A549 (cell line): ENCODE data around the gene MBP. TPM values are rescaled to one million over a fixed set of nuclear protein-coding genes. Genes with fewer than 3 reads are reported as not detected.

ENCODE experiments used
- ATAC-seq, 2 experiments: fragments of 200-7000 bp in 1 of 2; fragments of >200 bp in 1 of 2; cut with Nextera tagmentation in 1 of 2; cut with Tn5 transposase in 1 of 2; 3 replicates each; pipeline versions ENCODE4 v1.8.0 to v1.9.1; 2018 to 2020; ENCODE audit warnings: mild to moderate bottlenecking in 1 of 2, moderate library complexity in 1 of 2
- CTCF ChIA-PET: fragments of 300-600 bp; sonication (Branson Sonifier 250); formaldehyde crosslinking; extraction: SDS; loops from one replicate; lab custom pipeline; 2021; ENCODE audit warnings: antibody characterized with exemption, inconsistent platforms; lab: Yijun Ruan, JAX
- POLR2A ChIA-PET: fragments of 350-600 bp; formaldehyde crosslinking; extraction: SDS; loops from one replicate; lab custom pipeline; 2021; ENCODE audit warnings: antibody characterized with exemption, inconsistent platforms; lab: Yijun Ruan, JAX
- DNase-seq, 2 experiments: peaks; one replicate each; pipeline versions ENCODE4 v3.0.0 to v3.0.0-alpha.2; 2011 to 2016; ENCODE audit warnings: low read depth in 1 of 2, low spot score in 1 of 2
- FAIRE-seq: peaks from 2 replicates; lab custom pipeline; 2011; peaks lifted over from hg19 to GRCh38; lab: Jason Lieb, UNC
- H3K27ac ChIP-seq, 2 experiments: fragments of >200 bp; sonication (Bioruptor Twin); formaldehyde crosslinking; 3 replicates each; pipeline ENCODE4 v1.5.1; 2016 to 2017
- H3K4me1 ChIP-seq: fragments of >200 bp; sonication (Bioruptor Twin); formaldehyde crosslinking; 3 replicates; pipeline ENCODE4 v1.6.1; 2016
- H3K4me2 ChIP-seq: fragments of >200 bp; sonication (Bioruptor Twin); formaldehyde crosslinking; 3 replicates; pipeline ENCODE4 v1.6.1; 2016
- H3K4me3 ChIP-seq: fragments of >200 bp; sonication (Bioruptor Twin); formaldehyde crosslinking; 3 replicates; pipeline ENCODE4 v1.5.1; 2016
- H3K9me3 ChIP-seq: fragments of >200 bp; sonication (Bioruptor Twin); formaldehyde crosslinking; 3 replicates; pipeline ENCODE4 v1.6.1; 2016
- CBX2 ChIP-seq: fragments of 200-600 bp; sonication (generic); IDR thresholded peaks from 2 replicates; pipeline ENCODE4 v1.6.1; 2016; ENCODE audit warnings: low read depth, mild to moderate bottlenecking, borderline replicate concordance
- CEBPB ChIP-seq, 2 experiments: fragments of >200 bp in 1 of 2; sonication (Bioruptor Twin) in 1 of 2; formaldehyde crosslinking in 1 of 2; IDR thresholded peaks; 2 replicates each; pipeline ENCODE4 v1.6.1; 2012 to 2016
- CHD4 ChIP-seq: fragments of 200-600 bp; sonication (generic); IDR thresholded peaks from 2 replicates; pipeline ENCODE4 v1.6.1; 2016; ENCODE audit warnings: antibody characterized with exemption, mild to moderate bottlenecking, borderline replicate concordance
- CTCF ChIP-seq: fragments of >200 bp; sonication (Bioruptor Twin); formaldehyde crosslinking; IDR thresholded peaks from 3 replicates; pipeline ENCODE4 v1.5.1; 2016
- ELK1 ChIP-seq: fragments of 150-350 bp; IDR thresholded peaks from 2 replicates; pipeline ENCODE4 v1.6.1; 2014; ENCODE audit warnings: low read depth, mild to moderate bottlenecking, low read length
- EP300 ChIP-seq, 2 experiments: fragments of >200 bp; sonication (Bioruptor Twin); formaldehyde crosslinking; IDR thresholded peaks; 2 replicates in 1 of 2; 3 replicates in 1 of 2; pipeline ENCODE4 v1.6.1; 2016 to 2017
- FOSB ChIP-seq: fragments of 250-450 bp; sonication (Bioruptor Pico); IDR thresholded peaks from 2 replicates; pipeline ENCODE4 v1.5.0; 2020; ENCODE audit warnings: mild to moderate bottlenecking, moderate library complexity
- FOXS1 ChIP-seq: fragments of 250-450 bp; sonication (Bioruptor Pico); IDR thresholded peaks from 2 replicates; pipeline ENCODE4 v1.5.0; 2020; ENCODE audit warnings: mild to moderate bottlenecking, moderate library complexity
- HDAC2 ChIP-seq: fragments of 200-600 bp; sonication (generic); IDR thresholded peaks from 2 replicates; pipeline ENCODE4 v1.6.1; 2016
- HEYL ChIP-seq: fragments of 250-450 bp; sonication (Bioruptor Pico); IDR thresholded peaks from 2 replicates; pipeline ENCODE4 v1.8.0; 2021; ENCODE audit warnings: mild to moderate bottlenecking, moderate library complexity
- HOXA7 ChIP-seq: fragments of 250-450 bp; sonication (Bioruptor Pico); IDR thresholded peaks from 2 replicates; pipeline ENCODE4 v1.5.0; 2020; ENCODE audit warnings: mild to moderate bottlenecking, moderate library complexity
- HOXB13 ChIP-seq: fragments of 250-450 bp; sonication (Bioruptor Pico); IDR thresholded peaks from 2 replicates; pipeline ENCODE4 v1.5.0; 2020; ENCODE audit warnings: low read depth, mild to moderate bottlenecking, moderate library complexity
- HOXB5 ChIP-seq: fragments of 250-450 bp; sonication (Bioruptor Pico); IDR thresholded peaks from 2 replicates; pipeline ENCODE4 v1.5.0; 2020; ENCODE audit warnings: mild to moderate bottlenecking, moderate library complexity
- JUN ChIP-seq, 2 experiments: fragments of >200 bp; sonication (Bioruptor Twin); formaldehyde crosslinking; IDR thresholded peaks; 2 replicates in 1 of 2; 3 replicates in 1 of 2; pipeline ENCODE4 v1.6.1; 2016 to 2017
- KDM1A ChIP-seq: fragments of 200-600 bp; sonication (generic); IDR thresholded peaks from 2 replicates; pipeline ENCODE4 v1.6.1; 2016; ENCODE audit warnings: low read depth, mild to moderate bottlenecking
- NFE2L2 ChIP-seq: fragments of 150-350 bp; conservative IDR thresholded peaks from 2 replicates; pipeline ENCODE4 v1.6.1; 2014; ENCODE audit warnings: low read length
- PHF8 ChIP-seq: fragments of 200-600 bp; sonication (generic); IDR thresholded peaks from 2 replicates; pipeline ENCODE4 v1.6.1; 2016; ENCODE audit warnings: low read depth, mild to moderate bottlenecking, antibody characterized with exemption, moderate library complexity, borderline replicate concordance
- REST ChIP-seq: fragments of 200-600 bp; sonication (generic); IDR thresholded peaks from 2 replicates; pipeline ENCODE4 v1.6.1; 2016; ENCODE audit warnings: antibody characterized with exemption, mild to moderate bottlenecking, moderate library complexity
- RNF2 ChIP-seq: fragments of 200-600 bp; sonication (generic); IDR thresholded peaks from 2 replicates; pipeline ENCODE4 v1.6.1; 2016; ENCODE audit warnings: low read depth, mild to moderate bottlenecking, antibody characterized with exemption, moderate library complexity, borderline replicate concordance
- TFCP2L1 ChIP-seq: fragments of 250-450 bp; sonication (Bioruptor Pico); IDR thresholded peaks from 2 replicates; pipeline ENCODE4 v1.5.0; 2021; ENCODE audit warnings: mild to moderate bottlenecking
- TP53 ChIP-seq: fragments of 250-450 bp; sonication (Bioruptor Pico); IDR thresholded peaks from 2 replicates; pipeline ENCODE4 v1.5.0; 2021; ENCODE audit warnings: mild to moderate bottlenecking, moderate library complexity
- USF2 ChIP-seq: fragments of 450-650 bp; IDR thresholded peaks from 2 replicates; pipeline ENCODE4 v1.6.1; 2014; ENCODE audit warnings: antibody characterized with exemption
- ZC3H11A ChIP-seq: fragments of 450-650 bp; IDR thresholded peaks from 2 replicates; pipeline ENCODE4 v1.6.1; 2014; ENCODE audit warnings: antibody characterized with exemption, mild to moderate bottlenecking
- WGBS: methylation state at CpG from one replicate; pipeline ENCODE4 v1.1.6; 2017; ENCODE audit errors: missing lambda C conversion rate; 5-methylcytosine and 5-hydroxymethylcytosine counted together
- polyA plus RNA-seq, 4 experiments: library from polyadenylated mRNA; depleted of rRNA in 3 of 4; stranded (reverse); fragments of >200 nt; fragmentation: RNase III in 1 of 4; extraction: RNeasy Plus Mini Kit Qiagen cat#74134 plus additional on column Dnase treatment in 1 of 4; gene quantifications; 2 replicates in 3 of 4; 3 replicates in 1 of 4; pipeline ENCODE4 v1.2.3, GENCODE V29; 2011 to 2017

Gene MBP
- polyA plus RNA-seq, 2 of the 4 experiments (the other 2 are of a cell fraction): 8.6 to 33.1 TPM

- no peak for TF ChIP-seq ELK1
- TF ChIP-seq RNF2: no peak
- no peak for TF ChIP-seq USF2
- no peak for TF ChIP-seq EP300 (IDR thresholded peaks at IDR 0.05)
- no peak for TF ChIP-seq REST
- no peak for TF ChIP-seq JUN (IDR thresholded peaks at IDR 0.05)
- no peak for TF ChIP-seq TP53 (CRISPR knock-in tag)
- no peak for TF ChIP-seq CHD4
- no peak for TF ChIP-seq HDAC2
- no peak for TF ChIP-seq HOXB13 (CRISPR knock-in tag)
- TF ChIP-seq HOXA7 (CRISPR knock-in tag): no peak
- TF ChIP-seq NFE2L2: no peak
- no peak for TF ChIP-seq TFCP2L1 (CRISPR knock-in tag)
- no peak for TF ChIP-seq HEYL (CRISPR knock-in tag)
- TF ChIP-seq ZC3H11A: no peak
- TF ChIP-seq, all 56 proteins: peak for 0
- Histone ChIP-seq H3K4me1 (no peaks in the 10 kb centered on the region), H3K27ac (no peak overlapping the region), H3K9me3 (no peaks in the 10 kb centered on the region), H3K4me3 (no peak overlapping the region), H3K4me2 (no peak overlapping the region)
- DNase-seq (no peak), ATAC-seq (no peak), FAIRE-seq (no peak)
- ChIA-PET POLR2A (no interaction called here), CTCF (no interaction called here)
- WGBS: 94% methylated on average over 10 of the region's 12 CpGs
Measured at GRCh38 chr18:77007251-77007650, 125.3 kb downstream of the MBP start.

- TF ChIP-seq CTCF: no peak
- TF ChIP-seq HEYL (CRISPR knock-in tag): no peak
- no peak for TF ChIP-seq CEBPB (IDR thresholded peaks at IDR 0.05)
- no peak for TF ChIP-seq KDM1A
- no peak for TF ChIP-seq PHF8
- no peak for TF ChIP-seq NFE2L2
- TF ChIP-seq RNF2: no peak
- TF ChIP-seq FOXS1 (CRISPR knock-in tag): no peak
- no peak for TF ChIP-seq FOSB (CRISPR knock-in tag)
- no peak for TF ChIP-seq CBX2
- TF ChIP-seq HOXB5 (CRISPR knock-in tag): no peak
- no peaks in the 10 kb centered on the region for H3K9me3 ChIP-seq
- no peaks in the 10 kb centered on the region for H3K4me1 ChIP-seq
- no peak overlapping the region for H3K4me2 ChIP-seq
- POLR2A ChIA-PET: no interaction called here
- H3K27ac ChIP-seq: no peak overlapping the region
- CTCF ChIA-PET: interaction anchor here (4.7 kb wide), 1 partner anchor 205 kb away, joined by 22 read pairs; no protein-coding TSS in a partner anchor
- no peak for ATAC-seq
- 89% methylated on average over 25 of the region's 29 CpGs for WGBS
- no peak overlapping the region for H3K4me3 ChIP-seq
- FAIRE-seq: no peak
- no peak for DNase-seq
Measured at GRCh38 chr18:77006305-77007175, 126.0 kb downstream of the MBP start.
